ENCODE results near the gene HMG20B.

Gene HMG20B

DNA sequence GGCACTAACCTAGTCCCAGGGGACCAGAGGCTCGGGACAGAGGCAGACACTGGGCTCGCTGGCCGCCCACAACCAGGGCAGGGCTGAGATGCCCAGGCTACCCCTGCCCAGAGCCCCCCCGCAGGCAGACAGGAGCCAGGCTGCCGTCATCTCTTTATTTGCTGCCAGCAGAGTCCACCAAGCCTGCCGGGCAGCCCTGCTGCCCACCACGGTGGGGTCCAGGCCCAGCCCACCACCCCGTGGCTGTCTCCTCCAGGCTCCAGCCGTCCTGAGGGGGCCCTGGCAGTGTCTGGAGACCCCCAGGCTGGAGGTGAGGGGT, 28.7 kb upstream of the HMG20B start:
- no peak overlapping the region for H3K4me3 ChIP-seq (ENCODE audit: low read depth, low read length)
- no peak for DNase-seq (ENCODE audit: low read depth)
- TF ChIP-seq, protein P1, sequence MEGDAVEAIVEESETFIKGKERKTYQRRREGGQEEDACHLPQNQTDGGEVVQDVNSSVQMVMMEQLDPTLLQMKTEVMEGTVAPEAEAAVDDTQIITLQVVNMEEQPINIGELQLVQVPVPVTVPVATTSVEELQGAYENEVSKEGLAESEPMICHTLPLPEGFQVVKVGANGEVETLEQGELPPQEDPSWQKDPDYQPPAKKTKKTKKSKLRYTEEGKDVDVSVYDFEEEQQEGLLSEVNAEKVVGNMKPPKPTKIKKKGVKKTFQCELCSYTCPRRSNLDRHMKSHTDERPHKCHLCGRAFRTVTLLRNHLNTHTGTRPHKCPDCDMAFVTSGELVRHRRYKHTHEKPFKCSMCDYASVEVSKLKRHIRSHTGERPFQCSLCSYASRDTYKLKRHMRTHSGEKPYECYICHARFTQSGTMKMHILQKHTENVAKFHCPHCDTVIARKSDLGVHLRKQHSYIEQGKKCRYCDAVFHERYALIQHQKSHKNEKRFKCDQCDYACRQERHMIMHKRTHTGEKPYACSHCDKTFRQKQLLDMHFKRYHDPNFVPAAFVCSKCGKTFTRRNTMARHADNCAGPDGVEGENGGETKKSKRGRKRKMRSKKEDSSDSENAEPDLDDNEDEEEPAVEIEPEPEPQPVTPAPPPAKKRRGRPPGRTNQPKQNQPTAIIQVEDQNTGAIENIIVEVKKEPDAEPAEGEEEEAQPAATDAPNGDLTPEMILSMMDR (IDR thresholded peaks at IDR 0.05; ENCODE audit: control insufficient read depth, extremely low read depth, insufficient read depth) = no peak

DNA sequence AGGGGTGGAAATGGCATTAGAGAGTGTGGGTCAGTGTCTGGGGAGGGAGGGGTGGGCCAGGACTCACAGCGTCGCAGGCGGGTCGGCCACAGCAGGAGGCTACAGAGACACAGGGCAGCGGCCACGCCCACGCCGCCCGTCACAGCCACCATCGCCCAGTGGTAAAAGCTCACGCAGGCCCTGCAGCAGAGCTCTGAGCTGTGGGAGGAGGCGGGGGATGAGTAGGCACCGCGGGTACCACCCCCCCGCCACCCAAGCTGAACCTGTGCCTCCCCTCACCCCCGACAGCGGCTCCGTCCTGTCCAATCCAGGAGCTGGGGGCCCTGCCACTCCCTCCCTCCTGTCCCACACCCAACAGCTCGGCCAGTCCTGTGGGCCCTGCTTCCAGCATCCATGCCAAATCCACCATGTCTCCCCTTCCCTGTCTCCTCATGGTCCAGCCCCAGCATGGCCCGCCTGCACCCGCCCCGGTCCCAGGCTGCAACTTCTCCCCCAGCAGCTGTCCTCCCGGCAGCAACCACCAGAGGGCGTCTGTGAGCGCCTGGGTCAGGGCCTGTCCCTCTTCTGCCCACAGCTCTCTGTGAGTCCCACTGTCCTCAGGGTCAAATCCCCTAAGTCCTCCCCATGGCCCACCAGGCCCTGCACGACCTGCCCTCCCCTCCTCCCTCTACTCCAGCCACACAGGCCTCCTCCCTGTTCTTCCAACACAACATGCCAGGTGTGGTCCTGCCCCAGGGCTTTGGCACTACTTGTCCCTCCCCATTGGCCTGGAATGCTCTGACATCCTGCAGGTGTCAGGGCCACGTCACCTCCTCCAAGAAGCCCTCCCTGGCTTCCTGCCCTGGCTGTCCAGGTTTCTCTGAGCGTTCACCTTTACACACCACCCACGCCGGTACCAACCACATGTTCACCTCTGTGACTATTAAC, 27.7 kb upstream of the HMG20B start:
- DNase-seq (ENCODE audit: low read depth) = no peak
- TF ChIP-seq, protein P1 (IDR thresholded peaks at IDR 0.05; ENCODE audit: control insufficient read depth, extremely low read depth, insufficient read depth) = peak; percentile 83

DNA sequence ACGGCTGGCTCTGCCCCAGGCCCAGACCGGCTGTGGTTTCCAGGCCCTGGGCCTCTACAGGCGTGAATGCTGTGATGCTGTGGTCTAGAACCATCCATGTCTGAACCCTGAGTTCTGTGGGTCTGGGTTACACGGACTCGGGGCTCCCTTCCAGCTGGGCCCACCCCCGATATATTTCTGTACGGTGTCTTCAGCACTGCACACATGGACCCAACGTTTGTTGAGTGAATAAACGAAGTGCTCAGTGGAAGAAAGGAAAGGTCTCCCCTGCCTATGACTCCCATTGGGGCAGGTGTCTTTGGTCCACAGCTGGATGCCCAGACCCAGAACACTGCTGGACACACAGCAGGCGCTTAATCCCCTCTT, 27.1 kb upstream of the HMG20B start:
- H3K4me3 ChIP-seq (ENCODE audit: low read depth, low read length) = no peak overlapping the region
- no peak for DNase-seq (ENCODE audit: low read depth)
- TF ChIP-seq, protein P1 (IDR thresholded peaks at IDR 0.05; ENCODE audit: control insufficient read depth, extremely low read depth, insufficient read depth) = no peak

More for the DNA sequence above, 27.7 kb upstream of the HMG20B start:
- H3K4me3 ChIP-seq (ENCODE audit: low read depth, low read length) = no peak overlapping the region

DNA sequence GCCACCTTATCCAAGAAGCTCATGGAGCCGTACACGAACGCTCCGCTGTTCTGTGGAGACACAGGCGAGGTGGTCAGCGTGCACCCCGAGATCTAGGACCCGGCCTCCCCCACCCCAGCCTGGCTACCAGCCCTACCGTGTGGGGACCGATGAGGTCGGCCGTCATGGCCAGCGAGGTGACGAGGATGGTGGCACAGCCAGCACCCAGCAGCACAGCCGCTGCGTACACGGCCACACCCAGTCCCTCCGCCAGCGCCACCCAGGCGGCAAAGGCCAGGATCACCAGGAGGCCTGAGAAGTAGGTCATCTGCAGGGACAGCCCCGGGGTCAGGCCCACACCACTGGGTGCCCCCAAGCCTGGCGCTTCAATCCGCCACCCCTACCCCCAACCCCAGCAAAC, 26.6 kb upstream of the HMG20B start:
- no peak for DNase-seq (ENCODE audit: low read depth)
- H3K4me3 ChIP-seq (ENCODE audit: low read depth, low read length) = no peak overlapping the region
- TF ChIP-seq, protein P1 (IDR thresholded peaks at IDR 0.05; ENCODE audit: control insufficient read depth, extremely low read depth, insufficient read depth) = no peak

DNA sequence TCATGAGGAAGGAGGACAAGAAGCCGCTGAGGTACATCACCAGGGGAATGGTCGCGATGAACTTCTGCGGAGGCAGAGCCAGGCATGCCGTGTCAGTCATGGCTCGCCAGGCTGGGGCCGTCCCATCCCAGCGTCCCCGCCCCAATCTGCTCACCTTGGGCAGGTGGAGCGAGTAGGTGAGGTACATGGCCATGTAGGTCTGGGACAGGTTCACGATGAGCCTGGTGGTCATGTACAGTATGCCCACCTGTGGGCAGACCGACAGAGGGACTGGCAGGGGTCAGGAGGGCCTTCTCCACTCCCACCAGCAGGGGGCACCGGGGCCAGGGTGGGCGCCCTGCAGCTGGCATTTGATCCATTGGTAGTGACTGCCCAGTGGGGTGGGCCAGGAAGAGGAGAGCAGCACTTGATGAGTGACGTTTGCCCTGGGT, 25.4 kb upstream of the HMG20B start:
- no peak overlapping the region for H3K4me3 ChIP-seq (ENCODE audit: low read depth, low read length)
- DNase-seq (ENCODE audit: low read depth) = no peak
- TF ChIP-seq, protein P1 (IDR thresholded peaks at IDR 0.05; ENCODE audit: control insufficient read depth, extremely low read depth, insufficient read depth) = peak; percentile 39

DNA sequence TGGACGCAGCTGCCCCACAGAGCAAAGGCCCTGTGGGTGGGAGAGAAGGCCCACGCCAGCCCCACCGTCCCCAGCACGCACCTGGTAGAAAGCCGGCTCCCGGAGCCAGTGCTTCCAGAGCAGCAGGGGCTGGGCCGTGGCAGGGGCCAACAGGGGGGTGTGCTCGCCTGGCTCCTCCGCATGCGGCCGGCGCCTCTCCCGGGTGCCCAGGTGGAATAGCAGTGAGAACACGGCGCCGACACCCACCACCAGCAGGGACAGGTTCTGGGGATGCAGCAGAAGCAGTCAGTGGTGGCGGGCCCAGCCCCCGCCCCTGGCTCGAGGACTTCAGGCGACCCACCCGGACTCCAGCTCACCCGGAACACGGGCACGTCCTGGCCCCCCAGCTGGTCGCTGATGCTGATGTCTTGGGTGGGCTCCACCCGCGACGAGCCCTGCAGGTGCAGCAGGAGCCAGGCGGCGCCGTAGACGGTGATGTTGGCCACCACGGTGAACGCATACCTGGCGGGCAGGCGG, 24.9 kb upstream of the HMG20B start:
- TF ChIP-seq, protein P1 (IDR thresholded peaks at IDR 0.05; ENCODE audit: control insufficient read depth, extremely low read depth, insufficient read depth) = no peak
- H3K4me3 ChIP-seq (ENCODE audit: low read depth, low read length) = no peak overlapping the region
- DNase-seq (ENCODE audit: low read depth) = no peak
